ENCODE data around the gene OCIAD2.

- no peak for TF ChIP-seq ZNF175 (tag by site-specific recombination; IDR thresholded peaks at IDR 0.05)
- TF ChIP-seq CTCF (tag by site-specific recombination; IDR thresholded peaks at IDR 0.05): no peak
- no peak for TF ChIP-seq ZNF311 (tag by site-specific recombination; IDR thresholded peaks at IDR 0.05; ENCODE audit: borderline replicate concordance)
- TF ChIP-seq REST (tag by site-specific recombination; IDR thresholded peaks at IDR 0.05): no peak
- TF ChIP-seq ZNF639 (tag by site-specific recombination; IDR thresholded peaks at IDR 0.05): no peak
- TF ChIP-seq ZBTB20 (tag by site-specific recombination; IDR thresholded peaks at IDR 0.05): no peak
- TF ChIP-seq TCF7L2 (IDR thresholded peaks at IDR 0.05; ENCODE audit: borderline replicate concordance, low read depth, low read length): no peak
- TF ChIP-seq KLF7 (tag by site-specific recombination; IDR thresholded peaks at IDR 0.05; ENCODE audit: borderline replicate concordance): no peak
- no peak for TF ChIP-seq ZBTB21 (tag by site-specific recombination; IDR thresholded peaks at IDR 0.05)
- TF ChIP-seq SP2 (tag by site-specific recombination; IDR thresholded peaks at IDR 0.05): no peak
- no peak for TF ChIP-seq SALL2 (tag by site-specific recombination; IDR thresholded peaks at IDR 0.05; ENCODE audit: borderline replicate concordance)
- no peak for TF ChIP-seq PATZ1 (tag by site-specific recombination; IDR thresholded peaks at IDR 0.05)
- TF ChIP-seq ZNF571 (tag by site-specific recombination; IDR thresholded peaks at IDR 0.05): no peak
Observed at GRCh38 chr4:48877827-48878535, 28.6 kb downstream of the OCIAD2 start.
